ENCODE results near the gene CSNK2B.

DNA sequence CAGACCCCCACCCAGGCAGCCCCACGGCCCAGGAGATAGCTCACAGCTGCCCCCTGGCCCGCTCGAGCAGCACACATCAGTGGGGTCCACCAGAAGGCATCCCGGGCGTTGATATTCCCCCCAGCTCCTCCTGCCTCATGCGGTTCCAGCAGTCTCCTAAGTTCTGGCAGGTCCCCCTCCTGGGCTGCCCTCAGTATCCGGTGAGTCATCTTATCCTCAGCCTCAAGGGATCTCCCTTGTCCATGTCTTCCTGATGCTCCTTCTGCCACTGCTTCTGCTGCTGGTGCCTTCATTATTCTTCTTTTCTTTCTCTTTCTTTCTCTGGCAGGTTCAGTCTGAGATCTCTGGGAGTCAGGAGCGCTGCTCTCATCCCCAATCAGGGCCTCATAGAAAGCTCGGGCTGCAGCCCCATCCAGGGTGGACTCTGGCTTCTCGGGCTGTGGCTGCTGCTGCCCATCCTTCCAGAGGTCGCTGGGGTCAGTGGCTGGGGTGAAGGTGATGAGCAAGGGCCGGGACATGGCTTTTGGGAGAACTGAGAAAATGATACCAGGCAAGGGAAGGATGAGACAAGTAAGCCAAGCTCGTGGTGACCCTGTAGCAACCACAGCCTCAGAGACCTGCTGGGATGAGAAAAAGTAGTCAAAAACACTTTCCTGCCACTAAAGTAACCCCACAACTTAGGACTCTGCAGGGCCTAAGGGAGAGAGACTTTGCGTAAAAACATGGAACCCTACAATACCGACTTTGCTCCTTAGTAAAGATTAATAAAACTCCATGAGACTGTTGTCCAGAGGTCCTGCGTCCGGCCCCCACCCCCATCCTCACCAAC, 1.7 kb upstream of the CSNK2B start:
- TF ChIP-seq, protein P1, sequence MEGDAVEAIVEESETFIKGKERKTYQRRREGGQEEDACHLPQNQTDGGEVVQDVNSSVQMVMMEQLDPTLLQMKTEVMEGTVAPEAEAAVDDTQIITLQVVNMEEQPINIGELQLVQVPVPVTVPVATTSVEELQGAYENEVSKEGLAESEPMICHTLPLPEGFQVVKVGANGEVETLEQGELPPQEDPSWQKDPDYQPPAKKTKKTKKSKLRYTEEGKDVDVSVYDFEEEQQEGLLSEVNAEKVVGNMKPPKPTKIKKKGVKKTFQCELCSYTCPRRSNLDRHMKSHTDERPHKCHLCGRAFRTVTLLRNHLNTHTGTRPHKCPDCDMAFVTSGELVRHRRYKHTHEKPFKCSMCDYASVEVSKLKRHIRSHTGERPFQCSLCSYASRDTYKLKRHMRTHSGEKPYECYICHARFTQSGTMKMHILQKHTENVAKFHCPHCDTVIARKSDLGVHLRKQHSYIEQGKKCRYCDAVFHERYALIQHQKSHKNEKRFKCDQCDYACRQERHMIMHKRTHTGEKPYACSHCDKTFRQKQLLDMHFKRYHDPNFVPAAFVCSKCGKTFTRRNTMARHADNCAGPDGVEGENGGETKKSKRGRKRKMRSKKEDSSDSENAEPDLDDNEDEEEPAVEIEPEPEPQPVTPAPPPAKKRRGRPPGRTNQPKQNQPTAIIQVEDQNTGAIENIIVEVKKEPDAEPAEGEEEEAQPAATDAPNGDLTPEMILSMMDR (IDR thresholded peaks at IDR 0.05; ENCODE audit: low read length), result peak; percentile 31
- TF ChIP-seq EZH2 (IDR thresholded peaks at IDR 0.05; ENCODE audit: borderline replicate concordance, low read length), result no peak
